GM19395 (cell line): ENCODE measurements around the gene MSRB3.
"Not testable (repeated sequence)": the region's sequence is repeated elsewhere in the genome, so short reads cannot be mapped to it uniquely, and the experiment has no call there.

Experiments used
- ATAC-seq: cut with Tn5 transposase; IDR thresholded peaks from one replicate; pipeline ENCODE4 v1.9.1; 2021; ENCODE audit warnings: mild to moderate bottlenecking, moderate library complexity; ENCODE audit not compliant: unreplicated experiment

Gene MSRB3

DNA sequence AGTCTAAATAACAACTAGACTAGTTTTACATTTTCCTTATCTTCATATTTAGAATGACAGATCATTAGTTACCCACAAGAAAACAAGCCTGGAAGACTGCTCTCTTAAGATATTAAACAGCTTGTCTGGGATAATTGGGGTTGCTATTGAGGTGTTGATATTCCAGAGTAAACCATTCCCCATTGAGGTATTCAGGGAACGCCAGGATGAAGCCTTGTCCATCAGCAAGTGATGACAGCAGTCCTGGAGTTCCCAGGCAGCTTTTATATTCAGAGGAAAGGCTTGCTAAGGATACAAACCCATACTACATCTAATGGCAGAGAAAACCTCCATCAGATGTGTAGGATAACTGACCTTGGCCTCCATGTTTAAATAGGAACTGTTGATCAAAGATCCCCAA is 168.4 kb downstream of the MSRB3 start:
- no peak for ATAC-seq

DNA sequence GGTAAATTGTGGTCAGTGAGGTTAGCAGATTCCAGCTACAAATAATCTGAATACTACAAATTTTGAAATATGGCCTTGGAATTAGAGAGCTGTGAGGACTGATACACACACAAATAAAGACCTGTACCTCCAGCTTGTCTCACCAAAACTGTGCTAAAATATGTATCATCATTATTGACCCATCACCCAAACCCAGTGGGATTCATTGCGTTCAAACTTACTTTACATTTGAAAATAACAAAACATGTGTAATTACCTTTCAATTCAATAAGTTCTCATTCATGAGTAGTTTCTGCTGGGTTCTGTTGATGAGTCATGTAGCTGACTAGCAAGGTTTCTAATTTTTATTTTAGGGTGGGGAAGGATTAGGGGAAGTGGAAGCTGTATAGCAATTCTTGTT is 170.9 kb downstream of the MSRB3 start:
- no peak for ATAC-seq

DNA sequence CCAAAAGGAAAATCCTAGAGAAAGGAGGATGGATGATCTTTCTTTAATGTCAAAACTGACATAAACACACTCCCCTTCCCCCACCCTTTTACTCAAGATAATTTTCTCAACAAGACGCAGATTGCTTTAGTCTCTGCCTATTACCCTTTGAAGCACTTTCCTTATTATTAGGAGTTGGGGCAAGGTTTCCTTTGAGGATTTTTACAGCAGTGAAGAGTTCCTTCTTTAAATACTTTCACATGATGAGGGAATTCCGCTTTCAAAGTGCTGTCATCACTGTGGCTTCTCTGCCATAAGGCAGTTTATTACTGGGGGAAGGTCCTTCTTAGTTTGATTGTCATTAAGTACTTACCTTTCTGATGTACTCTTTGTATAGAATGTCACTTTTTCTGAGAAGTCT is 172.1 kb downstream of the MSRB3 start:
- ATAC-seq, result no peak

DNA sequence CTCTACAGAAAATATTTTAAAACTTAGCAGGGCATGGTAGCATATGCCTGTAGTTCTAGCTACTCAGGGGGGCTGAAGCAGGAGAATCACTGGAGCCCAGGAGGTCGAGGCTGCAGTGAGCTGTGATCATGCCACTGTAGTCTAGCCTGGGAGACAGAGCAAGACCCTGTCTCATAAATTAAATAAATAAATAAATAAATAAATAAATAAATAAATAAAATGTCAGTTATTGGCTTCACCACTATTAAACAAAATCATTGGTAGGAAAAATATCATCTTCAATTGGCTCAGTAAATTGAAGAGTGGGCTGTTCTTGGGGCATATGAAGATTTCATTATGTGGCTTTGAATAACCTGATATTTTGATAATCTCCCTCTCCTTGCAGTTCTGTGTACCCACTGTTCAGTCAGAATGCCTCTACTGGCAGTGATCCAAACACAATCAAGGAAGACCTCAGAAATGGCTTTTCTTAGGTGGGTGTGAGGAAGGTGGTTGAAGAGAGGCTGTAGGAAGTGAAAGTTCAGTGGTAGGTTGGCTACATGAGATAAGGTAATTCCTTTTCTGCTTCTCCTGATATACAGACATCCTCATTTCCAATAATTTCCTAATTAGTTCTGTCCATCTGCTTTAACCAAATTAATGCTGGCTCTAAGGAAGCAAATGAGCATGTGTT is 175.8 kb downstream of the MSRB3 start:
- no peak for ATAC-seq

DNA sequence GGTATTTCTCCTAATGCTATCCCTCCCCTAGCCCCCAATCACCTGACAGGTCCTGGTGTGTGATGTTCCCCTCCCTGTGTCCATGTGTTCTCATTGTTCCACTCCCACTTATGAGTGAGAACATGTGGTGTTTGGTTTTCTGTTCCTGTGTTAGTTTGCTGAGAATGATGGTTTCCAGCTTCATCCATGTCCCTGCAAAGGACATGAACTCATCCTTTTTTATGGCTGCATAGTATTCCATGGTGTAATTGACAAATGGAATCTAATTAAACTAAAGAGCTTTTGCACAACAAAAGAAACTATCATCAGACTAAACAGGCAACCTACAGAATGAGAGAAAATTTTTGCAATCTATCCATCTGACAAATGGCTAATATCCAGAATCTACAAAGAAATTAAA is 178.9 kb downstream of the MSRB3 start:
- ATAC-seq, result not testable (repeated sequence)

DNA sequence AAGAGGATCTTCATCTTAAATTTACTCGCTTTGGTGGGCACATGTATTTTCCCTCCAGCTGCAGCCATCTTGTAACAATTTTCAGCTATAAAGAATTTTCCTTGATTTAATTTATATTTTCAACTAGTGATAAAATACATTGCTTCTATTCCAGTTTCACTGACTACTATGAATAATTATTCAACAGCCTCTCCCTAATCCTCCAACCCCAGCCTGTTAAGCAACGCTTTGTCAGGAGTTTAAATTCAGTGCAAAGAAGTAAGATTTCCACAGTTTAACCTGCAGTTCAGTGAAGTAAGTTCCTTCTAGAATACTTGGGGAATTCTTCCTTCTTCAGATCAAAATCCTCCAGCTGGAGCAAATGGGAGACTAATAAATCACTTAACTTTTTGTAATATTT is 180.2 kb downstream of the MSRB3 start:
- no peak for ATAC-seq

DNA sequence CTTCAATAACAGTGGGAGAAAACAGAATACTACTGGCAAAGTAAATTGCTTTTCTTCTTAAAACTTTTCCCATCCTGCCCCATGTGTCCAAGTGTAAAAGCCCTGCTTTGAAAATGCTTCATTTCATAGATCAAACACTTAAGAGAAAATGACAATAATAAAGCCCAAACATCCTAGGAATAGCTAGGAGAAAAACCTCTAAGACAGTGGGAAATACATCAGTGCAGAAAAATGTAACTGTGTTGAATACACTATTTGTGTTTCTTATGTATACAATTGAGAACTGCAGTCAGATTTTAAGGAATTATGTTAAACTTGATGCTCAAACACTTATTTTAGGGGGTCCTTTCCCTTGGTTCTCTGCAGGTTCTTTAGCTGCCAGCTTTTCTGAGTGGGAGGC is 181.1 kb downstream of the MSRB3 start:
- no peak for ATAC-seq

DNA sequence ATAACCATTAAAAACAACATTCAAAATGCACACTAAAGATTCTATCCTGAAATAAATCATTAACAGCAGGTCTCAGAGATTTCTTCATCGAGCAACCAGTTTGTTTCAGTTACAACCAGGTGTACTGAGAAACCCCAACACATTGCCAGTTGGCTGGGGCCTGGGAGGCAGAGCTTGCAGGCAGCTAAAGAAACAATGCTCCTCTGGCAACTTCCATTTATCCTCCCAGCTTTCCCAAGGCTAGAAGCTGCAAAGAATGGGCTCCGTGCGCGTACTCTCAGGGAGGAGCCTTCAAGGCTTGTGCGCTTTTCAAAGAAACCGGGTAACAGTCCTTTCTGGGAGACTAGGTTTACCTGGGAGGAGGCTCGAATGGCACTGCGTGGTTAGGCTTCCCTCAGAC is 181.6 kb downstream of the MSRB3 start:
- no peak for ATAC-seq

DNA sequence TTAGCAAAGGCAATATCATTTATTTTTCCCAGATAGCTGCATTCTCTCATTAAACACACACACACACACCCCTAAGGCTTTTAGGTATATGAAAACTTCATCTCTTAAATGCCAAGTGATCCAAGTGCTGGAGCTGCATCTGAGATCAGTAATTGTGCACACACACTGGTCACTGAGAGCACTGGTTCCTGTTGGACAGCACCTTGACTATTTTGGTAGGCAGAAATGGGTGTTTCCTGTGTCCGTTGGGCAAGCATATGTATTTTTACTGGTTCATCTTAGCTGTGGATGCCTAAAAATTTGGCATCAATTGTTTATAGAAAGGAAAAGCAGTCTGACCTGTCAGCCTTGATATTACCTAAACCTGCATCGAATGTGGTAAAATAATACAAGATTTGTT is 182.5 kb downstream of the MSRB3 start:
- ATAC-seq, result no peak

DNA sequence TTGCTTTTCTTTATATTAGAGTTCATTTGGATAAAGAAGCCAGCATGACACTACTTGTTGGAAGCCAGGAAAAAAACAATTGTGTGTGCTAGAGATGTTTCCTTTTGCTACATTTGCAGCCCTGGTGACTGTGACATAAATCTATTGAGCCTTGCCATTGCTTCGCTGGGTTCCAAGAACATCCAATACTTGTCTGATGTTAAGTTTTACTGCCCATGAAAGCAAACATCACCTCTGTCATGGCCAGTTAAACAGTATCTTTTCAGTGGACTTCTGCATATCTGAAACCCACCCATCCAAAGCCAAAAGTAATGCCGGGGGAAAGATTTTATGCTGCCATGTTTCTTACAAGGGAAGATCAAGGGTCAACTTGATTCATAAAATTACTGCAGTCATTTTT is 184.0 kb downstream of the MSRB3 start:
- ATAC-seq, result no peak

DNA sequence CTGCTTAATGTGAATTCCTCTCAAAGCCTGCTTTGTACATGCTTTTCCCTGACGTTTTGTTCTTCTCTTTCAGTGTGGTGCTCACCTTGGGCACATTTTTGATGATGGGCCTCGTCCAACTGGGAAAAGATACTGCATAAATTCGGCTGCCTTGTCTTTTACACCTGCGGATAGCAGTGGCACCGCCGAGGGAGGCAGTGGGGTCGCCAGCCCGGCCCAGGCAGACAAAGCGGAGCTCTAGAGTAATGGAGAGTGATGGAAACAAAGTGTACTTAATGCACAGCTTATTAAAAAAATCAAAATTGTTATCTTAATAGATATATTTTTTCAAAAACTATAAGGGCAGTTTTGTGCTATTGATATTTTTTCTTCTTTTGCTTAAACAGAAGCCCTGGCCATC is 184.6 kb downstream of the MSRB3 start:
- no peak for ATAC-seq

DNA sequence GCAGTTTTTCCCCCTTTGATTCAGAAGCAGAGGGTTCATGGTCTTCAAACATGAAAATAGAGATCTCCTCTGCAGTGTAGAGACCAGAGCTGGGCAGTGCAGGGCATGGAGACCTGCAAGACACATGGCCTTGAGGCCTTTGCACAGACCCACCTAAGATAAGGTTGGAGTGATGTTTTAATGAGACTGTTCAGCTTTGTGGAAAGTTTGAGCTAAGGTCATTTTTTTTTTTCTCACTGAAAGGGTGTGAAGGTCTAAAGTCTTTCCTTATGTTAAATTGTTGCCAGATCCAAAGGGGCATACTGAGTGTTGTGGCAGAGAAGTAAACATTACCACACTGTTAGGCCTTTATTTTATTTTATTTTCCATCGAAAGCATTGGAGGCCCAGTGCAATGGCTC is 185.1 kb downstream of the MSRB3 start:
- ATAC-seq, result no peak

DNA sequence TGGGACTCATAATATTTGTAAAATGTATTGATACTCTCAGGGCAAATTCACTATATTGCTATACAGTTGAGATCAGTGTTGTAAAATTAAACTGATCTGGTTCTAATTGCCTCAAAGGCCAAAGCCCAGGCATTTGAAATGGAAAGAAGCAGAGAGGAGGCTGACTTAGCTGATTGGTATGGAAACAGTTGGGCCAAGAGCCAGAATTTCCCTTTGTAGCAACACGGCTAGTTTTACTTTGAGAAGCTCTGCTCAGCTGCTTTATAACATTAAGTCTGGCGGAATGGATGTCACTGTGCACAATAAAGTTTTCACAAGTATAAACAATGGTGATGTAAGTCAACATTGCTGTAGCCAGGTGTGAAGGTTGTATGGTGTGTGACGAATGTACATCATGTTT is 186.4 kb downstream of the MSRB3 start:
- ATAC-seq, result no peak

DNA sequence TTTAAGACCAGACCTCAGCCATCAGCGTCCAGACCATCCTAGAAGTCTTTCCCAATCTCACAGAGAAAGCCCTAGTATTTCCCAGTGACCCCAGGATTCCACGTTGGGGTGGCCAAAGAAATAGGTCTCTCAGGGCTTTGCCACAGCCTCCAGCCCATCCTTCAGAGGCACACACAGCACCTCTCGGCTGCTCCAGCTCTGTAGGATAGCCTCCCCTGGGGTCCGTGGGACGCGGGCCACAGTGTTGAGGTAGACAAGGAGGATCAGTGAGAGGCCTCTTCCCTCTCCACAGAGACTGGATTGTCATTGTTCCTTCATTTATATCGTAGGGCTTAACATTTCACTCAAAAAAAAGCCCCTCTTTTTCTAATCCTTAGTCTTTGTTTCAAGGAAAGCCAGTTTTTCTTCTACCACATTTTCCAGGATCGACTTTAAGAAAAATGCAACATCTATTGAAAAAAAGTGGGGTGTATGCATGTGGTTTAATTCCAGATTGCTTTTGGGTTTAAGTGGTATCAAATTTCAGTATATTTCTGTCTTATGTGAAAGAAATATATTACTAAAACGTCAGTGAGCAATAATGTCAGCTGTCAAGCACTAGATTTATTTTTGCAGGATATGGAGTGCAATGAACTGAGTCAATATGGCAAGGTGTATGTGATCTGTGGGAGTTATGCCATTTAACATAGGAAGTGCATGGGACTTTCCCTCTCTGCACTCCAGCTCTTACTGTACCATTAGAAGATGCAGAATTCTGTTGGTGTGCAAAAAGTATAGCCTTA is 187.5 kb downstream of the MSRB3 start:
- ATAC-seq, result no peak

DNA sequence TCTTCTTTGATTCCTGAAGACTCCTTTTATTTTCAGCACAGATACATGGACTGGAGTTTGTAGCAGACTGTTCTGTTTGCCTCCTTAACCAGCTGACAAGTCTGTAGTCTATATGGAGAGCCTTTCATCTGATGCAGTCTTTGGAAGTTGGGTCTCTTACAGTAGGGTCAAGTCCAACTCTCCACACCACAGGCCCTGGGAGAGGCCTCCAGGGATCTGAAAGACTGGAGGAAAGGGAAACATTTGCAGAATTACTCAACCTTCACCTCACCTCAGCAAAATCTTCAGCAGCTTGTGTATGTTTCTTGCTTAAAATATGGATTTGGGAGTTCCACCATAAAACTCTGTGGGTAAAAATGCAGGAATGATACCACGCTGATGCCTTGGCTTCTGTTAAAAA is 188.4 kb downstream of the MSRB3 start:
- no peak for ATAC-seq

DNA sequence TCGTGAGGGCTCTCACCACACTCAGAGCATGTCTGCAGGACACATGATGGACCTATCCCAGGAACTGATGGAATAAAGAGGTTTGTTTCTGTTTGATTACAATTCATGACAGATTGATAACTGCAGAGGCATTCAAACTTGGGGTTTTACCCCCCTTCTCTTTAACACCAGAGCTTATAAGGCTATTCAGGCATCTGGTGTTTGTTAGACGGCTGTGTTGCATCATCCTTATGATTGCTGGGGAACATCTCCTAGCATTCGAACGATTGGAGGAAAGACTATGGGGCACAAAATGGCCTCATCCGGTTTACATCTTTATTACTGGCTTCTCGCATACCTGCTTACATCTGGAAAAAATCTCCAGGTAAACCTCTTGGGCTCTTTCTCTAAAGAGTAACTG is 191.8 kb downstream of the MSRB3 start:
- ATAC-seq, result no peak

DNA sequence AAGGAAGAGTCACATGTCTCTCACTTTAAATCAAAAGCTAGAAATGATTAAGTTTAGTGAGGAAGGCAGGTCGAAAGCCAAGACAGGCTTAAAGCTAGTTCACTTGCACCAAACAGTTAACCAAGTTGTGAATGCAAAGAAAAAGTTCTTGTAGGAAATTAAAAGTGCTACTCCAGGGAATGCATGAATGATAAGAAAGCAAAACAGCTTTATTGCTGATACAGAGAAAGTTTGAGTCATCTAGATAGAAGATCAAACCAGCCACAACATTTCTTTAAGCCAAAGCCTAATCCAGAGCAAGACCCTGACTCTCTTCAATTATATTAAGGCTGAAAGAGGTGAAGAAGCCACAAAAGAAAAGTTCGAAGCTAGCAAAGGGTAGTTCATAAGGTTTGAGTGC is 193.6 kb downstream of the MSRB3 start:
- ATAC-seq, result no peak

DNA sequence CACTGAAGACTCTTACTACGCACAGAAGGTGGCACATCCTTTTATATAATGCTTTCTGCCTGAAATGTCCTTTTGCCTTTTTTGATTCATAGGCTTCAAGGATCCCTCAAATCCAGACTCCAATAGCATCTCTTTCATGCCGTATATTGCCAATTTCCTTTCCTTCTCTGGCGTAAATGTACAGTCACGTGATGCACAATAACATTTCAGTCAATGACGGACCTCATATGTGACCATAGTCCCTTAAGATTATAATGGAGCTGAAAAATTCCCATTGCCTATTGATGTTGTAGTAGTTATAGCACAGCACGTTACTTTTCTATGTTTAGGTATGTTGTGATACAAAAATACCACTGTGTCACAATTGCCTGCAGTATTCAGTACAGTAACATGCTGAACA is 196.3 kb downstream of the MSRB3 start:
- ATAC-seq, result no peak

DNA sequence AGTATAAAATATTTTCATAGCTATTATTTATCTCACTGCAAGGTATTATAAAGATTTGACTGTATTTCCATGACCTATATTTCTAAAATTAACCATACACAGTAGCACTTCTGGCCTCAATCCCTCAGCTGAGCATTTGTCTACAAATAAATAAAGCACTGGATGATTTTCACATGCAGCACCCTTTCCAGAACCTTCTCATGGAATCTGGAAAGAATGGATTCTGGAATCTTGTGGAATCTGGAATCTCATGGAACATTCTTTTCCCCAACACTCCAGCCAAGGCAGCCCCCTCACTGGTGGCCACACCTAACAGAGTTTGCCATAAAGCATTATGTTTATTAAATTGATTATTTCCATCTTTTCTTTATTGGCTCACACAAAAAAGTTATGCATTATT is 199.2 kb downstream of the MSRB3 start:
- no peak for ATAC-seq

DNA sequence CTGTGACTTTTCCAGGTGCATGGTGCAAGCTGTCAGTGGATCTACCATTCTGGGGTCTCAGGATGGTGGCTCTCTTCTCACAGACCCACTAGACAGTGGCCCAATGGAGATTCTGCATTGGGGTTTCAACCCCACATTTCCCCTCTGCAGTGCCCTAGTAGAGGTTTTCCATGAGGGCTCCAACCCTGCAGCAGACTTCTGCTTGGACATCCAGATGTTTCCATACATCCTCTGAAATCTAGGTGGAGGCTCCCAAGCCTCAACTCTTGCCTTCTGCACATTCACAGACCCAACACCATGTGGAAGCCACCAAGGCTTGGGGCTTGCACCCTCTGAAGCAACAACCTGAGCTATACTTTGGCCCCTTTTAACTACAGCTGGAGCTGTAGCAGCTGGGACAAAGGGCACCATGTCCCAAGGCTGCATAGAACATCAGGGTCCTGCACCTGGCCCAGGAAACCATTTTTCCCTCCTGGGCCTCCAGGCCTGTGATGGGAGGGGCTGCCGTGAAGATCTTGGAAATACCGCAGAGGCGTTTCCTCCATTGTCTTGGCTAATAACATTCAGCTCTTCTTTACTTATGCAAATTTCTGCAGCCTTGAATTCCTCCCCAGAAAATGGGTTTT is 205.5 kb downstream of the MSRB3 start:
- ATAC-seq, result not testable (repeated sequence)

DNA sequence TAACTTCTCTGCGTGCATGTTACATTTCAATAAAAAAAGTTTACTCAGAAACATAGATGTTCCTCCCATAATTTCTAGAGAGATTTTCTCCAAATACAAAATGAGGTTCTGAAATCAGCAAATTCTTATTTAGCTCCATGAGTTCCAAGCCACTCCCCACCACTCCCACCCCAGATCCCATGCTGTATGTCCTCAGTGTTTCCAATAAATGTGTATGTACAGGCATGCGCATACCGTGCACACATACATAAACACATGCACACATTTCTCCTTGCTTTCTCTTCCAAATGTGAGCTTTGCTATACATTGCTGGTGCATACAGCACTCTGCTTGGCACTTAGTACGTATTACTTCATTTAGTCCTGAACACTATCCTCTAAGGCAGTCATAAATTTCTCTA is 209.7 kb downstream of the MSRB3 start:
- no peak for ATAC-seq

DNA sequence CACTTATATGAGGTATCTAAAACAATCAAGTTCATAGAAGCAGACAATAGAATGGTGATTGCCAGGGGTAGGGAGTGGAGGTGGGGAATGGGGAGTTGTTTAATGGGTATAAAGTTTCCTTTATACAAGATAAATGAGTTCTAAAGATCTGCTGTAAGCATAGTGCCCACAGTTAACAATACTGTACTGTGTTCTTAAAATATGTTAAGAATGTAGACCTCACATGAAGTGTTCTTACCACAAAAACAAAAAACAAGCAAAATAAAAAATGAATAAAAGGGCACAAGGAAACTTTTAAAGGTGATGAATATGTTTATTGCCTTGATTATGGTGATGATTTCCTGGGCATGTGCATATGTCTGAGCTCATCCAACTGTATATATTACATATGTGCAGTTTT is 211.8 kb downstream of the MSRB3 start:
- no peak for ATAC-seq
